ENCODE data around the gene C1orf52. TPM values are rescaled to one million over a fixed set of nuclear protein-coding genes. Genes with fewer than 3 reads are reported as not detected.

Gene C1orf52
- total and polyA plus RNA-seq, 2 of the 13 experiments (the other 11 are each of a cell fraction or from before 2014, with no cell fraction given) = 19.4 to 27.4 TPM

GRCh38 chr1:85201340-85202091 lies 57.9 kb downstream of the C1orf52 start (continued):
- 0 out of 2 replicates have a peak, but pooled peaks have one; percentile 12 for TF ChIP-seq ZNF431 (CRISPR knock-in tag; IDR thresholded peaks at IDR 0.05; ENCODE audit: borderline replicate concordance, low read depth)
- TF ChIP-seq CTCF (CRISPR knock-in tag; IDR thresholded peaks at IDR 0.05) = no peak; the same call in 1 of the 2 replicates
- TF ChIP-seq ZFP62 (CRISPR knock-in tag; IDR thresholded peaks at IDR 0.05) = no peak
- peak in 1 of 2 experiments; percentile 12; a peak in 1 of 4 replicates for TF ChIP-seq POLR2A (IDR thresholded peaks at IDR 0.05; ENCODE audit: insufficient read depth in 1 of 2, low read depth in 2 of 2, low read length in 2 of 2)
- TF ChIP-seq NONO (IDR thresholded peaks at IDR 0.05) = no peak
- peak; percentile 67; the same call in 1 of the 2 replicates for TF ChIP-seq NONO (CRISPR knock-in tag; conservative IDR thresholded peaks at IDR 0.05)
- no peak for TF ChIP-seq NPAS2 (CRISPR knock-in tag; IDR thresholded peaks at IDR 0.05; ENCODE audit: borderline replicate concordance)
- no peak for TF ChIP-seq FOXK1 (CRISPR knock-in tag; IDR thresholded peaks at IDR 0.05; ENCODE audit: borderline replicate concordance, low read depth)
- TF ChIP-seq ZFP36L1 (CRISPR knock-in tag; IDR thresholded peaks at IDR 0.05) = no peak
- TF ChIP-seq SPEN (CRISPR knock-in tag; IDR thresholded peaks at IDR 0.05; ENCODE audit: low read depth) = 0 out of 2 replicates have a peak, but pooled peaks have one; percentile 23
- no peak for TF ChIP-seq SSRP1 (CRISPR knock-in tag; IDR thresholded peaks at IDR 0.05)
- TF ChIP-seq NFATC3 (CRISPR knock-in tag; IDR thresholded peaks at IDR 0.05) = no peak
- 0 out of 2 replicates have a peak, but pooled peaks have one; percentile 31 for TF ChIP-seq HDAC2 (CRISPR knock-in tag; IDR thresholded peaks at IDR 0.05)
- TF ChIP-seq ZNF546 (CRISPR knock-in tag; conservative IDR thresholded peaks at IDR 0.05) = no peak
- TF ChIP-seq PHF8 (CRISPR knock-in tag; IDR thresholded peaks at IDR 0.05) = peak; percentile 71
- no peak for TF ChIP-seq MXD3 (CRISPR knock-in tag; IDR thresholded peaks at IDR 0.05)
- 0 out of 2 replicates have a peak, but pooled peaks have one; percentile 34 for TF ChIP-seq POLR2AphosphoS5 (IDR thresholded peaks at IDR 0.05; ENCODE audit: low read depth, low read length)
- TF ChIP-seq MTA3 (CRISPR knock-in tag; IDR thresholded peaks at IDR 0.05) = no peak
- 0 out of 2 replicates have a peak, but pooled peaks have one; percentile 24 for TF ChIP-seq BORCS8-MEF2B (CRISPR knock-in tag; IDR thresholded peaks at IDR 0.05)
- TF ChIP-seq HIC2 (CRISPR knock-in tag; IDR thresholded peaks at IDR 0.05; ENCODE audit: low read depth) = no peak
- 0 out of 2 replicates have a peak, but pooled peaks have one; percentile 18 for TF ChIP-seq RAD21 (CRISPR knock-in tag; IDR thresholded peaks at IDR 0.05)
- peak in 1 of 2 experiments; percentile 62; a peak in 1 of 4 replicates for TF ChIP-seq HMGXB4 (CRISPR knock-in tag; IDR thresholded peaks at IDR 0.05; ENCODE audit: borderline replicate concordance in 1 of 2, low read depth in 1 of 2)
- no peak for TF ChIP-seq KLF13 (CRISPR knock-in tag; IDR thresholded peaks at IDR 0.05)
- no peak; the same call in 1 of the 2 replicates for TF ChIP-seq KMT2B (CRISPR knock-in tag; IDR thresholded peaks at IDR 0.05)
- TF ChIP-seq ZNF530 (CRISPR knock-in tag; IDR thresholded peaks at IDR 0.05; ENCODE audit: low read depth) = no peak
- no peak for TF ChIP-seq ZBTB8A (CRISPR knock-in tag; IDR thresholded peaks at IDR 0.05; ENCODE audit: borderline replicate concordance, low read depth)

All from HepG2 (cell line).